MCF 10A (cell line): ENCODE results near the gene GUCY2D. TPM values are rescaled to one million over a fixed set of nuclear protein-coding genes. Genes with fewer than 3 reads are reported as not detected.

ENCODE experiments used
- BruUV-seq: library from RNA; stranded (reverse); fragments of 400-500 nt; replicated peaks from 2 replicates; lab custom pipeline; 2021; lab: Mats Ljungman, UMichigan
- CTCF ChIA-PET: fragments of 300-600 bp; sonication (Branson Sonifier 250); formaldehyde crosslinking; extraction: SDS; loops from one replicate; lab custom pipeline; 2021; ENCODE audit warnings: antibody characterized with exemption, inconsistent platforms; lab: Yijun Ruan, JAX
- POLR2A ChIA-PET: fragments of 300-600, 350-650 bp; sonication (Branson Sonifier 250); formaldehyde crosslinking; extraction: SDS; loops from one replicate; lab custom pipeline; 2020; ENCODE audit warnings: antibody characterized with exemption, inconsistent platforms; lab: Yijun Ruan, JAX
- DNase-seq: peaks from one replicate; pipeline ENCODE4 v3.0.0-alpha.2; 2018; ENCODE audit not compliant: unreplicated experiment
- H3K27ac Mint-ChIP-seq: one replicate; pipeline ENCODE4 v1.8.0; 2022; ENCODE audit warnings: mild to moderate bottlenecking, low read depth, mixed read lengths; ENCODE audit not compliant: unreplicated experiment
- H3K27me3 Mint-ChIP-seq: one replicate; pipeline ENCODE4 v1.8.0; 2022; ENCODE audit warnings: mixed read lengths; ENCODE audit not compliant: insufficient read depth, unreplicated experiment
- H3K36me3 Mint-ChIP-seq: one replicate; pipeline ENCODE4 v1.8.0; 2022; ENCODE audit warnings: mild to moderate bottlenecking, moderate library complexity, mixed read lengths; ENCODE audit not compliant: insufficient read depth, unreplicated experiment
- H3K4me1 Mint-ChIP-seq: one replicate; pipeline ENCODE4 v1.8.0; 2022; ENCODE audit warnings: mixed read lengths; ENCODE audit not compliant: insufficient read depth, unreplicated experiment
- H3K4me3 Mint-ChIP-seq: one replicate; pipeline ENCODE4 v1.8.0; 2022; ENCODE audit warnings: mild to moderate bottlenecking, moderate library complexity, mixed read lengths; ENCODE audit not compliant: unreplicated experiment
- H3K9me3 Mint-ChIP-seq: one replicate; pipeline ENCODE4 v1.8.0; 2022; ENCODE audit warnings: mixed read lengths; ENCODE audit not compliant: unreplicated experiment
- CTCF ChIP-seq: fragments of 200-600 bp; IDR thresholded peaks from one replicate; pipeline ENCODE4 v1.8.0; 2022; ENCODE audit warnings: antibody characterized with exemption, mild to moderate bottlenecking; ENCODE audit not compliant: unreplicated experiment
- intact Hi-C: fragments of 100-400 bp; cut with micrococcal nuclease; formaldehyde crosslinking; loops from 2 replicates; pipeline ENCODE4 v1.14.1; 2022
- total RNA-seq: library from RNA; stranded (reverse); gene quantifications from 2 replicates; pipeline ENCODE4 v1.2.3, GENCODE V29; 2022

GUCY2D gene
- total RNA-seq, 1 experiment from 2014 or later, result not detected

- no peaks in the 10 kb centered on the region for H3K36me3 Mint-ChIP-seq
- H3K27ac Mint-ChIP-seq, result no peak overlapping the region
- TF ChIP-seq CTCF, result no peak
- ChIA-PET CTCF (interaction anchor here (0.6 to 8.8 kb wide), 10 partner anchors 9 to 319 kb away, joined by 3 to 106 read pairs (median 8); partner anchors contain the start of gene ALOXE3), POLR2A (interaction anchor here (0.6 to 1.9 kb wide), 4 partner anchors 31 to 232 kb away, joined by 3 to 6 read pairs (median 4); partner anchors contain the start of genes ALOXE3 and SLC25A35)
- no peak for DNase-seq
- no TSS peak for BruUV-seq
- H3K27me3 Mint-ChIP-seq, result peaks cover 17% of the 10 kb centered on the region
- intact Hi-C loops, result loop anchor here (5.0 kb wide), 3 partner anchors 239 to 684 kb away; partner anchors contain the start of gene RPL26
- peaks cover 14% of the 10 kb centered on the region for H3K4me1 Mint-ChIP-seq
- no peak overlapping the region for H3K4me3 Mint-ChIP-seq
- H3K9me3 Mint-ChIP-seq, result no peaks in the 10 kb centered on the region
These were observed 60.5 kb downstream of the GUCY2D start for GRCh38 chr17:8062807-8063483.

GRCh38 chr17:8063761-8064534 is 61.5 kb downstream of the GUCY2D start:
- BruUV-seq, result no TSS peak
- TF ChIP-seq CTCF, result no peak
- intact Hi-C loops, result loop anchor here (5.0 kb wide), 3 partner anchors 238 to 683 kb away; partner anchors contain the start of gene RPL26
- Mint-ChIP-seq H3K27me3 (peaks cover 17% of the 10 kb centered on the region), H3K4me1 (peaks cover 17% of the 10 kb centered on the region), H3K36me3 (no peaks in the 10 kb centered on the region), H3K27ac (no peak overlapping the region), H3K4me3 (no peak overlapping the region), H3K9me3 (no peaks in the 10 kb centered on the region)
- CTCF ChIA-PET, result interaction anchor here (0.6 to 8.3 kb wide), 4 partner anchors 10 to 204 kb away, joined by 4 to 62 read pairs (median 6); no protein-coding TSS in a partner anchor
- POLR2A ChIA-PET, result no interaction called here
- DNase-seq, result no peak

DNA sequence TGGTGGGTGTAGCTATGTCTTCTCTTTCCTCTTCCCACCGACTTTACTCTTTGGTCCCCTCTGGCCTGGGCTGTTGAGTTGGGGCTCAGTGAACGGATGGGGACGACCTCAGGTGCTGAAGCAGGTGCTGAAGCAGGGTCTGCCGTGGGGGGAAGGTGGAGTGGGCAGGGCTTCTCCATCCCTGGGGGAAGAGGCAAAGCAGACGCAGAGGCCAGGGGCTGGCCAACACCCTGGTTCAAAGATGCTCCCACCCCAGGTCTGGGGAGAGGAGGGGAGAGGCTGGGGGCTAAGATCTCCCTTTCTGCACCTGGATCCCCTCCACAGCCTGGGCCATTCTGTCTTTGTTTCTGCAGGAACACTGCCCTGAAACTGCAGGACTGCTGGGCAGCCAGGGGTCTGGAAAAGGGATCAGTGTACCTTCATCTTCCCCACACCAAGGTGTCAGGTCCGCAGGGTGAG is 62.2 kb downstream of the GUCY2D start:
- DNase-seq, result no peak
- Mint-ChIP-seq H3K4me3 (no peak overlapping the region), H3K27ac (no peak overlapping the region), H3K9me3 (no peaks in the 10 kb centered on the region), H3K27me3 (peaks cover 17% of the 10 kb centered on the region), H3K36me3 (no peaks in the 10 kb centered on the region), H3K4me1 (peaks cover 19% of the 10 kb centered on the region)
- BruUV-seq, result no TSS peak
- POLR2A ChIA-PET, result no interaction called here
- CTCF ChIA-PET, result interaction anchor here (0.6 to 8.3 kb wide), 6 partner anchors 9 to 205 kb away, joined by 3 to 62 read pairs (median 5); no protein-coding TSS in a partner anchor
- no peak for TF ChIP-seq CTCF
- intact Hi-C loops, result loop anchor here (5.0 kb wide), 3 partner anchors 238 to 683 kb away; partner anchors contain the start of gene RPL26
